DOHH2 (cell line): ENCODE results near the gene POGZ.

ENCODE experiments used
- H3F3A ChIP-seq: fragments of 200-600 bp; sonication (generic), shearing (Covaris generic); 2 replicates; pipeline ENCODE4 v1.6.0; 2016; ENCODE audit warnings: antibody characterized with exemption, mild to moderate bottlenecking; ENCODE audit not compliant: control insufficient read depth, insufficient read depth
- H3K27ac ChIP-seq: fragments of 200-600 bp; sonication (generic); 2 replicates; pipeline ENCODE4 v1.5.1; 2014; ENCODE audit warnings: low read depth, mild to moderate bottlenecking, low read length, moderate library complexity
- H3K27me3 ChIP-seq: fragments of 200-600 bp; sonication (generic); 2 replicates; pipeline ENCODE4 v1.6.1; 2014; ENCODE audit warnings: mild to moderate bottlenecking, low read length, mixed read lengths; ENCODE audit not compliant: control insufficient read depth
- H3K36me3 ChIP-seq: fragments of 200-600 bp; sonication (generic); 2 replicates; pipeline ENCODE4 v1.6.1; 2014; ENCODE audit warnings: mild to moderate bottlenecking, low read length, moderate library complexity, mixed read lengths; ENCODE audit not compliant: control insufficient read depth
- H3K4me1 ChIP-seq: fragments of 200-600 bp; sonication (generic); 2 replicates; pipeline ENCODE4 v1.6.1; 2014; ENCODE audit warnings: mild to moderate bottlenecking, low read length, mixed read lengths; ENCODE audit not compliant: control insufficient read depth
- H3K4me2 ChIP-seq: fragments of 200-600 bp; sonication (generic); 2 replicates; pipeline ENCODE4 v1.6.0; 2014; ENCODE audit warnings: mild to moderate bottlenecking, low read length, moderate library complexity
- H3K4me3 ChIP-seq: fragments of 200-600 bp; sonication (generic); 2 replicates; pipeline ENCODE4 v1.5.1; 2014; ENCODE audit warnings: mild to moderate bottlenecking, low read length, mixed read lengths
- H3K79me2 ChIP-seq: fragments of 200-600 bp; sonication (generic); 2 replicates; pipeline ENCODE4 v1.6.1; 2014; ENCODE audit warnings: mild to moderate bottlenecking, low read length, mixed read lengths; ENCODE audit not compliant: control insufficient read depth
- H3K9me2 ChIP-seq: fragments of 200-600 bp; sonication (generic); replicated peaks from 2 replicates; pipeline ENCODE4 v1.6.1; 2014; ENCODE audit warnings: mild to moderate bottlenecking, low read length, mixed read lengths; ENCODE audit not compliant: control insufficient read depth
- H3K9me3 ChIP-seq: fragments of 200-600 bp; sonication (generic); 2 replicates; pipeline ENCODE4 v1.6.1; 2014; ENCODE audit warnings: antibody characterized with exemption, low read length, mixed read lengths; ENCODE audit not compliant: control insufficient read depth, insufficient read depth
- H4K20me1 ChIP-seq: fragments of 200-600 bp; sonication (generic); 2 replicates; pipeline ENCODE4 v1.6.0; 2014; ENCODE audit warnings: low read depth, mild to moderate bottlenecking, antibody characterized with exemption, low read length, moderate library complexity; ENCODE audit not compliant: control insufficient read depth, insufficient read depth
- EZH2phosphoT487 ChIP-seq: fragments of 200-600 bp; sonication (generic); IDR thresholded peaks from 2 replicates; pipeline ENCODE4 v1.6.1; 2017; ENCODE audit warnings: borderline replicate concordance, mild to moderate bottlenecking, antibody characterized with exemption, low read length, moderate library complexity, mixed read lengths
- TF ChIP-seq, protein P1 (sequence below): fragments of 200-600 bp; sonication (generic); IDR thresholded peaks from one replicate; pipeline ENCODE4 v1.5.1; 2014; ENCODE audit warnings: antibody characterized with exemption, mild to moderate bottlenecking, low read depth, low read length; ENCODE audit not compliant: poor library complexity, severe bottlenecking

POGZ gene

DNA sequence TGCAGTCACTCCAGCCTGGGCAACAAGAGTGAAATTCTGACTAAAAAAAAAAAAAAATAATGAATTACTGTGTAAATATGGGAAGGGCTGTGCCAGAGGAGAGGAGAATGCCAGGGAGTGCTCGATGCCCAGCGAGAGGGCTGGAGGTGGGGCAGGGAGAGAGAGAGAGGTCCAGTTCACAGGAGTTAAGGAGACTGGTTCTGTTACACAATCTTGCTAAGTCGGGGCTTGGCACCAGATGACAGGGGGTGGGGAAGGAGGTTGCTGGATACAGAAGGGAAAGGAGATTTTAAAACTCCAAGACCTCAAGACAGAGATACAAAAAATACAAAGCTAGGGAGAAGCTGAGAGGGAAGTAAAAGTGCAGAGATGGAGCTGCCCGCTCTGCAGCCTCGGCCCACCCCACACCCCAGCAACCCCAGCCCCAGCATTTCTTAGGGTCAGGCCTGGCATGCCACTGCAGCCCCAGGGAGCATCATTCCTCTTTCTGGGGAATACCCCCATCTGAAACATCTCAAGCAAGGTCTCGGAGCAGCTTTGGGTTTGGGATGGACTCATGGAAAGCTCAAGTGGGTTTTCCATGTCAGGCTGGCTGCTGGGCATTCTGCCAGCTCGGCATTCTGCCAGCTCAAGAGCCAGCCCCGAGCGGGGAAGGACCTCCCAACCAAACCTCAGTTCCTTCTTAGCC, 87.8 kb downstream of the POGZ start:
- Histone ChIP-seq H3K9me3 (no peaks in the 10 kb centered on the region), H3F3A (no peaks in the 10 kb centered on the region), H4K20me1 (no peaks in the 10 kb centered on the region), H3K79me2 (no peaks in the 10 kb centered on the region), H3K36me3 (no peaks in the 10 kb centered on the region), H3K27me3 (no peaks in the 10 kb centered on the region), H3K4me1 (no peaks in the 10 kb centered on the region), H3K4me3 (no peak overlapping the region), H3K9me2 (no peaks in the 10 kb centered on the region), H3K27ac (no peak overlapping the region), H3K4me2 (no peak overlapping the region)
- TF ChIP-seq, protein P1, sequence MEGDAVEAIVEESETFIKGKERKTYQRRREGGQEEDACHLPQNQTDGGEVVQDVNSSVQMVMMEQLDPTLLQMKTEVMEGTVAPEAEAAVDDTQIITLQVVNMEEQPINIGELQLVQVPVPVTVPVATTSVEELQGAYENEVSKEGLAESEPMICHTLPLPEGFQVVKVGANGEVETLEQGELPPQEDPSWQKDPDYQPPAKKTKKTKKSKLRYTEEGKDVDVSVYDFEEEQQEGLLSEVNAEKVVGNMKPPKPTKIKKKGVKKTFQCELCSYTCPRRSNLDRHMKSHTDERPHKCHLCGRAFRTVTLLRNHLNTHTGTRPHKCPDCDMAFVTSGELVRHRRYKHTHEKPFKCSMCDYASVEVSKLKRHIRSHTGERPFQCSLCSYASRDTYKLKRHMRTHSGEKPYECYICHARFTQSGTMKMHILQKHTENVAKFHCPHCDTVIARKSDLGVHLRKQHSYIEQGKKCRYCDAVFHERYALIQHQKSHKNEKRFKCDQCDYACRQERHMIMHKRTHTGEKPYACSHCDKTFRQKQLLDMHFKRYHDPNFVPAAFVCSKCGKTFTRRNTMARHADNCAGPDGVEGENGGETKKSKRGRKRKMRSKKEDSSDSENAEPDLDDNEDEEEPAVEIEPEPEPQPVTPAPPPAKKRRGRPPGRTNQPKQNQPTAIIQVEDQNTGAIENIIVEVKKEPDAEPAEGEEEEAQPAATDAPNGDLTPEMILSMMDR = no peak
- no peak for TF ChIP-seq EZH2phosphoT487

DNA sequence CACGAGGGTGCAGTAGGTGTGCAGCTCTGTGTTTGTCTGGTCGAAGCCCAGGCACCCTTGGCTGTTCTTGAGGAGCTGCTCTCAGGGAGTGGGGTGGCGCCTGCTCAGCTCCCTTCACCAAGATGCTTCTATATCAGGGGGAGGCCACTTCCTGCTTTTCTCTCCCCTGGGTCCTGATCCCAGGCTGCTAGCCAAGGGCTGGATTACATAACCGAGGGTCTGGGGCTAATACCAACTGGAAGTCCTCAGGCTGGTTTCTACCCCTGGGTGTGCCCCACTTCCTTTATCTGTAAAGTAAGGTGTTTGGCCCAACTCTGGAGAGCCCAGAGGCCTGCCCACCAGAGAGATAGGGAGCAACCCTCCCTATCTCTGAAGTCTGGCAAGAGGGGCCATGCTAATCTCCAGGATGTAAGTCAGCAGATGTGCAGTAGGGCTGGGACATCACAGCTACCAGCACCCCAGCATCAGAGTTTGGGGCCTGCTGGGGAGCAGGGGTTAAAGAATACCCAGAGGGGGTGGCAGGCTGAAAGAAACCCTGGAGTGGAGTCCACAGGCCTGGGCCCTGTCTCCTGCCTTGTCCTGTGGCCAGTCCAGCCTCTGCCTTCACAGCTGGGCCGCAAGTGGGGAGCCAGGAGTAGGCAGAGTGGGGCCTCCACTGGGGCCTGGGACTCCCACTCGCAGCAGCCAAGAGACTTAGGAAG, 88.9 kb downstream of the POGZ start:
- no peak overlapping the region for H3K4me3 ChIP-seq
- no peaks in the 10 kb centered on the region for H3K79me2 ChIP-seq
- no peaks in the 10 kb centered on the region for H3F3A ChIP-seq
- no peak overlapping the region for H3K4me2 ChIP-seq
- no peak overlapping the region for H3K27ac ChIP-seq
- no peaks in the 10 kb centered on the region for H3K27me3 ChIP-seq
- H4K20me1 ChIP-seq = no peaks in the 10 kb centered on the region
- no peaks in the 10 kb centered on the region for H3K36me3 ChIP-seq
- no peaks in the 10 kb centered on the region for H3K9me3 ChIP-seq
- no peaks in the 10 kb centered on the region for H3K4me1 ChIP-seq
- H3K9me2 ChIP-seq = no peaks in the 10 kb centered on the region
- TF ChIP-seq EZH2phosphoT487 = no peak
- TF ChIP-seq, protein P1 = no peak

DNA sequence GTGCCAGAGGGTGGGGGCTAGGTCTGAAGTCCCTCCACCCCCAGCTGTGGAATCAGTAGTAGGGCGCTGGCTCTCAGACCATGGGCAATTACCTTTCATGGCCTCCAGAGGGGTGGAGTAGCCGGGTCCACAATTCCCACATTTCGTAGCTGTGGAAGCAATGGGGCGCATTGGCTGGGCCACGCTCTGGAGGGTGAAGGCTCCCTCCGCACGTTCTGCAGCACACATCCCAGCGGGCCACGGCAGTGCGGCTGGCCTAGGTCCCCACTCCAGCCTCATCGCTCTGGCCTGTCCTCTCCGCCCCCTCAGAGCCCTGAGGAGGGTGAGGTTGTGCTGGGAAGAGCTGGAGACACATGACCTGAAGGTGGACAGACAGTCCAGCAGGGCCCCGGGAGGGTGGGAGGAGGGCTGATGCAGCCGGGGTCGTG, 89.7 kb downstream of the POGZ start:
- Histone ChIP-seq H3K9me2 (no peaks in the 10 kb centered on the region), H3K27ac (no peak overlapping the region), H3F3A (no peaks in the 10 kb centered on the region), H3K9me3 (no peaks in the 10 kb centered on the region), H3K36me3 (no peaks in the 10 kb centered on the region), H3K27me3 (no peaks in the 10 kb centered on the region), H3K4me1 (no peaks in the 10 kb centered on the region), H3K4me3 (no peak overlapping the region), H3K79me2 (no peaks in the 10 kb centered on the region), H3K4me2 (no peak overlapping the region), H4K20me1 (no peaks in the 10 kb centered on the region)
- no peak for TF ChIP-seq EZH2phosphoT487
- TF ChIP-seq, protein P1 = no peak
